ENCODE measurements around the gene PCK1.
"Not testable (repeated sequence)": the region's sequence is repeated elsewhere in the genome, so short reads cannot be mapped to it uniquely, and the experiment has no call there.

PCK1 gene

DNA sequence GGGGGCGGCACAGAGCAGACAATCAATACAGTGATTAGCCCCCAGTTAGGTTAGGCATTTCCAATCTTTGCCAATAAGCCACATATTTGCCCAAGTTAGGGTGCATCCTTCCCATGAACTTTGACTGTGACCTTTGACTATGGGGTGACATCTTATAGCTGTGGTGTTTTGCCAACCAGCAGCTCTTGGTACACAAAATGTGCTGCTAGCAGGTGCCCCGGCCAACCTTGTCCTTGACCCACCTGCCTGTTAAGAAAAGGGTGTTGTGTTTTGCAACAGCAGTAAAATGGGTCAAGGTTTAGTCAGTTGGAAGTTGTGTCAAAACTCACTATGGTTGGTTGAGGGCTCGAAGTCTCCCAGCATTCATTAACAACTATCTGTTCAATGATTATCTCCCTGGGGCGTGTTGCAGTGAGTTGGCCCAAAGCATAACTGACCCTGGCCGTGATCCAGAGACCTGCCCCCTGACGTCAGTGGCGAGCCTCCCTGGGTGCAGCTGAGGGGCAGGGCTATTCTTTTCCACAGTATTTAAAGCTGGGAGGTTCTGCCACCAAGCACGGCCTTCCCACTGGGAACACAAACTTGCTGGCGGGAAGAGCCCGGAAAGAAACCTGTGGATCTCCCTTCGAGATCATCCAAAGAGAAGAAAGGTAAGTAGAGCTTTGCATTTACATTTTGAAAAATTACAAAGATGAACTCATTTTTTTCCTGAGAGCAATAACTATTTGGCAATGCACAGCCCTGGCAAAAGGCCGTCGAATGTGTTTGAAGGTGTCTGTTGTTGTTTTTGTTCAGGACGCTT is at the start of gene PCK1:
Gene PCK1 (plus strand): TSS at position 557 of the 802 bp plus-strand sequence. CDS start 302 bp downstream, outside the sequence.
- Histone ChIP-seq H3K4me3 (ENCODE audit: low read length in 2 of 2) (peak within 1 kb of the TSS in 1 of 2 donors; percentile 22), H3K4me1 (ENCODE audit: control insufficient read depth, insufficient read depth, low read length) (peaks cover 4% of the 10 kb centered on the region), H3K36me3 (ENCODE audit: control insufficient read depth in 2 of 2, insufficient read depth in 2 of 2, low read length in 2 of 2) (no peaks in the 10 kb centered on the region), H3K27ac (ENCODE audit: low read length) (no peak within 1 kb of the TSS), H3K9me3 (ENCODE audit: control insufficient read depth in 2 of 2, low read length in 2 of 2) (no peaks in the 10 kb centered on the region), H3K27me3 (ENCODE audit: control insufficient read depth in 1 of 2, insufficient read depth in 2 of 2, low read length in 2 of 2) (peaks cover 4 to 5% of the 10 kb centered on the region in 2 donors), H3K9ac (ENCODE audit: low read length in 2 of 2) (no peak within 1 kb of the TSS)

DNA sequence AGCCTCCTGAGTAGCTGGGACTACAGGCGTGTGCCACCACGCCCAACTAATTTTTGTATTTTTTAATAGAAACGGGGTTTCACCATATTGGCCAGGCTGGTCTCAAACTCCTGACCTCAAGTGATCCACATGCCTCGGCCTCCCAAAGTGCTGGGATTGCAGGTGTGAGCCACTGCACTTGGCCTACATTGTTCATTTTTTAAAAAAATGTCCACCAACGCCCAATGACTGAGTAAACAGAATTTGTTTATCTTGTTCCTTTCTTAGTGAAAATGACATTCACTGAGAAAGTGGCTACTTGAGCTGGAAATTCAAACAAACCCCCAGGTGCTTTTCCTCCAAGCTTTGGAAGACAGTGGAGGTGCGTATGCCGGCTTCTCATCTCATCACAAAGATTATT is 49.2 kb upstream of the PCK1 start:
- H3K9ac ChIP-seq (ENCODE audit: low read length in 2 of 2); H3K4me1 ChIP-seq (ENCODE audit: control insufficient read depth, insufficient read depth, low read length); H3K27me3 ChIP-seq (ENCODE audit: control insufficient read depth in 1 of 2, insufficient read depth in 2 of 2, low read length in 2 of 2); H3K27ac ChIP-seq (ENCODE audit: low read length); H3K36me3 ChIP-seq (ENCODE audit: control insufficient read depth in 2 of 2, insufficient read depth in 2 of 2, low read length in 2 of 2); H3K4me3 ChIP-seq (ENCODE audit: low read length in 2 of 2); H3K9me3 ChIP-seq (ENCODE audit: control insufficient read depth in 2 of 2, low read length in 2 of 2): not testable (repeated sequence)

DNA sequence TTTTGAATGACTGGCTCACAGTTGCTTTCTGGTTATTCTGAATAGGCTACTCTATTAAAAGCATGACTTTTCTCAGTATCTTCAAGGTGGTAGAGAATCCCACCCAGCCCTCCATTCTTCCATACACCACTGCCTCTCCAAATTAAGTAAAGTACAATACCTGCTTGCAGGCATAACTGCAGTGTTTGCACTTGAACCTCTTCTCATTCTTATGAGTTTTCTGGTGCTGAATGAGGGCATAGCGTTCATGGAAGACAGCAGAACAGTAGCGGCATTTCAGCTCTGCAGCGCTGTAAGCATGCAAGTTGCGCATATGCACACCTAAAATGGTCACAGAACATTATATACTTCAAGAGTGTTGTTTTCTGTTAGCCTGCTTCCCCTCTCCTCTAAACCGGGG is 48.5 kb upstream of the PCK1 start:
- H3K27me3 ChIP-seq (ENCODE audit: control insufficient read depth in 1 of 2, insufficient read depth in 2 of 2, low read length in 2 of 2) = no peaks in the 10 kb centered on the region
- no peak overlapping the region for H3K9ac ChIP-seq (ENCODE audit: low read length in 2 of 2)
- peaks cover 7% of the 10 kb centered on the region for H3K4me1 ChIP-seq (ENCODE audit: control insufficient read depth, insufficient read depth, low read length)
- no peak overlapping the region for H3K4me3 ChIP-seq (ENCODE audit: low read length in 2 of 2)
- H3K36me3 ChIP-seq (ENCODE audit: control insufficient read depth in 2 of 2, insufficient read depth in 2 of 2, low read length in 2 of 2) = no peaks in the 10 kb centered on the region
- no peaks in the 10 kb centered on the region for H3K9me3 ChIP-seq (ENCODE audit: control insufficient read depth in 2 of 2, low read length in 2 of 2)
- H3K27ac ChIP-seq (ENCODE audit: low read length) = no peak overlapping the region

DNA sequence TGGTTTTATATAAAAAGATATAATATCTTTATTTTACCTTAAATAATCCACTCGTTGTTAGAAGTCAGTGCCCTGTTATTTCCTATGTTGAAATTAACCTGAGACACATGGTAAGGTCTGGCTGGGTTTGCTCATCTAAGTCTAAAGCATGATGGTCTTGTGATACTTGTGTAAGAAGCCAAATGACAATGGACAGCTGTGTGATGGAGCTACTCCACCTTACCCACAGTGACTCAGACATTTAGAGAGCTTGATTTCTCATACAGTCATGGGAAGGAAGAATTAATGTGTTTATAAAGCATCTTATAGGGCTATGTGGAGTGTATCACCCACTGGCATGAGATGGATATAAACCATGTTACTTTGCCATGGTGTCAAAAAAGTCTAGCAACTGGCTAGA is 47.7 kb upstream of the PCK1 start:
- H3K9ac ChIP-seq (ENCODE audit: low read length in 2 of 2) = no peak overlapping the region
- H3K4me1 ChIP-seq (ENCODE audit: control insufficient read depth, insufficient read depth, low read length) = peaks cover 7% of the 10 kb centered on the region
- H3K4me3 ChIP-seq (ENCODE audit: low read length in 2 of 2) = no peak overlapping the region
- H3K36me3 ChIP-seq (ENCODE audit: control insufficient read depth in 2 of 2, insufficient read depth in 2 of 2, low read length in 2 of 2) = no peaks in the 10 kb centered on the region
- H3K9me3 ChIP-seq (ENCODE audit: control insufficient read depth in 2 of 2, low read length in 2 of 2) = no peaks in the 10 kb centered on the region
- H3K27me3 ChIP-seq (ENCODE audit: control insufficient read depth in 1 of 2, insufficient read depth in 2 of 2, low read length in 2 of 2) = no peaks in the 10 kb centered on the region
- H3K27ac ChIP-seq (ENCODE audit: low read length) = no peak overlapping the region

DNA sequence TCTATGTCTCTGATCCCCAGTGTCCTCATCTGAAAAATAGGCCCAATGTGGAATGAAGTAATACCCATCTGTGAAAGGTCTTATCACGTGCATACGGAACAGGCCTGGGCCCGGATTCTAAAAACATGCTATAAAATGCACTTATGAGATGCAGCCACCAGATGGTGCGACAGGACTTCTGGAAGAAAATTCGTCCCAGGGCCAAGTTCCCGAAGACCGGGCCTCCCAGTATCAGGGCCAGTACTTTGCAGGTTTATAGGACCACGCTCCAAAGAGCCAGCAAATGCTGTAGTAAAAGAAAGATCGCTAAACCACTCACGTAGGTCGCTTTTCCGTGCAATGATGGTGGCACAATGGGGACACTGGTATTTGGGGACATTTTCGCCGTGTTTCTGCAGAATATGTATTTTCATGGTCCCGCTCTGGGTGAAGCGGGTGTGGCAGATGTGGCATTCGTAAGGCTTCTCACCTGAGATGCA is 46.6 kb upstream of the PCK1 start:
- no peak overlapping the region for H3K4me3 ChIP-seq (ENCODE audit: low read length in 2 of 2)
- H3K9me3 ChIP-seq (ENCODE audit: control insufficient read depth in 2 of 2, low read length in 2 of 2) = no peaks in the 10 kb centered on the region
- H3K27ac ChIP-seq (ENCODE audit: low read length) = no peak overlapping the region
- H3K9ac ChIP-seq (ENCODE audit: low read length in 2 of 2) = peak overlapping the region; percentile 39 to 42
- peaks cover 7% of the 10 kb centered on the region for H3K4me1 ChIP-seq (ENCODE audit: control insufficient read depth, insufficient read depth, low read length)
- H3K36me3 ChIP-seq (ENCODE audit: control insufficient read depth in 2 of 2, insufficient read depth in 2 of 2, low read length in 2 of 2) = no peaks in the 10 kb centered on the region
- H3K27me3 ChIP-seq (ENCODE audit: control insufficient read depth in 1 of 2, insufficient read depth in 2 of 2, low read length in 2 of 2) = no peaks in the 10 kb centered on the region

DNA sequence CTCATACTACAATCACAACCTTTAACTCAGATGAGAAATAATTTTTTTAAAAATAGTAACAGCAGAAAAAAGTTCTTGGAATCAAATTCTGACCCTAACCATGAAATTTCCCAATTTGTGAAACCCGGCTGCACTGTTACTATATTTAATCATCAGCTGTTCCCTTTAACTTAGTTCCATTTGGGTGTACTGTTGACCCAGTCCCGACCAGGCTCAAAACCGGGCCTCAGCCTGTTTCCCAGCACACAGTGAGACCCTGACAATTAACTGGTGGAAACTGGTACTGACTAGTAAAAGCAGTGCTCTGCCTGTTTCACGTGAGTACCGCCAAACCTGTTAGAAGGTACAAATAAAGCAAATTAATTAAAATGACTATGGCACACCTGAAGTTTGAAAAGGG is 43.0 kb upstream of the PCK1 start:
- Histone ChIP-seq H3K27ac (ENCODE audit: low read length) (no peak overlapping the region), H3K4me1 (ENCODE audit: control insufficient read depth, insufficient read depth, low read length) (peaks cover 7% of the 10 kb centered on the region), H3K27me3 (ENCODE audit: control insufficient read depth in 1 of 2, insufficient read depth in 2 of 2, low read length in 2 of 2) (no peaks in the 10 kb centered on the region), H3K4me3 (ENCODE audit: low read length in 2 of 2) (no peak overlapping the region), H3K9me3 (ENCODE audit: control insufficient read depth in 2 of 2, low read length in 2 of 2) (no peaks in the 10 kb centered on the region), H3K36me3 (ENCODE audit: control insufficient read depth in 2 of 2, insufficient read depth in 2 of 2, low read length in 2 of 2) (no peaks in the 10 kb centered on the region), H3K9ac (ENCODE audit: low read length in 2 of 2) (no peak overlapping the region)

DNA sequence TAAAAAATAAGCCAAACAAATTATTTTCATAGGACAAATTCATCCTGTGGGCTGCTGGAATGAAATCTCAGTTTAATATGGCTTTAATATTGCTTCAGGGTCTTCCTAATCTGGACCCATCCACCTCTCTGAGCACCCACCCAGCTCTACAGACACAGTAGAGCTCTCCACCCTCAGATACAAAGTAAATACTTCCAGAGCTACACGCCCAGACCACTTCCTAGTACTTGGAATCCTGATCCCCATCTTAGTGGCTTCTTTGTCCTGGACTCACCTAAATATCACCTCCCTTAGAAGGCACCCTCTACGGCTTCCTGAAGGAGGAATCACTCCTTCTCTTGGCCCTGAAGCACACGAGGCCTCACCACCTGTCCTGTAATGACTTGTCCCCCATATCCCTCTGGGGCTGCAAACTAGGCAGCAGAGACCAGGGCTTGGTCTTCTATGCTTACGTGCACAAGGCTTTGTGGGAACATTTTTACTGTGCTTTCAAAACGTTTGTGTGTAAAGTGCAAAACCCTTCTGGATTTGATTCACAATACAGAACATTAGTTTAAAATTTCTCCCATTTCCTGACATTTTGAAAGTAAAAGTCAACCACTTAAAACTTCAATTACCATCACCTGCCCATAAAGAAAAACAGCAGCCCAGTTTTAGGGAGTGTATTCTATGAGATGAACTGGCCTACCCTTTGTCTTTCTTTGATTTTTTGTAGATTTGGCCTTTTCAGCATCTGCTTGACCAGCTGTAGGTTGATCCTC is 38.4 kb upstream of the PCK1 start:
- Histone ChIP-seq H3K4me3 (ENCODE audit: low read length in 2 of 2) (no peak overlapping the region), H3K9ac (ENCODE audit: low read length in 2 of 2) (no peak overlapping the region), H3K27me3 (ENCODE audit: control insufficient read depth in 1 of 2, insufficient read depth in 2 of 2, low read length in 2 of 2) (no peaks in the 10 kb centered on the region), H3K36me3 (ENCODE audit: control insufficient read depth in 2 of 2, insufficient read depth in 2 of 2, low read length in 2 of 2) (no peaks in the 10 kb centered on the region), H3K9me3 (ENCODE audit: control insufficient read depth in 2 of 2, low read length in 2 of 2) (no peaks in the 10 kb centered on the region), H3K4me1 (ENCODE audit: control insufficient read depth, insufficient read depth, low read length) (no peaks in the 10 kb centered on the region), H3K27ac (ENCODE audit: low read length) (no peak overlapping the region)

DNA sequence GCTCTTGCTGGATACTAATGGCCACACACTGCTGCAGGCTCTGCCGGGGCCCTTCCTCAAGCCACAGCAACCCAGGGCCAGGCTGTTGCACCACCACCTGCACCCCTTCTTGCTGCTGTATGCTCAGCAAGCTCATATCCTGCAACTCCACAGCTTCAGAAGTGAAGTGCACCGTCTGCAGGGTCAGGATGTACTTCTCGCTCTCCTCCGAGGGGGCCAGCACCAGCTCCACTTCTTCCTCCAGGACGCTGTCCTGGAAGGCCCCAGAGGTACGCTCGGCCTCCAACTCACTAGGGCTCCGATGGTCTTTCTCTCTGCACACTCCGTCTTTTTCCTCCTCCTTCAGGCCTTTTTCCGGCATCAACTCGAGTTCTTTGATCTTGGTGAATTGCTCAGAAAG is 37.1 kb upstream of the PCK1 start:
- Histone ChIP-seq H3K9me3 (ENCODE audit: control insufficient read depth in 2 of 2, low read length in 2 of 2) (no peaks in the 10 kb centered on the region), H3K27ac (ENCODE audit: low read length) (no peak overlapping the region), H3K9ac (ENCODE audit: low read length in 2 of 2) (no peak overlapping the region), H3K36me3 (ENCODE audit: control insufficient read depth in 2 of 2, insufficient read depth in 2 of 2, low read length in 2 of 2) (no peaks in the 10 kb centered on the region), H3K27me3 (ENCODE audit: control insufficient read depth in 1 of 2, insufficient read depth in 2 of 2, low read length in 2 of 2) (no peaks in the 10 kb centered on the region), H3K4me1 (ENCODE audit: control insufficient read depth, insufficient read depth, low read length) (no peaks in the 10 kb centered on the region), H3K4me3 (ENCODE audit: low read length in 2 of 2) (no peak overlapping the region)

DNA sequence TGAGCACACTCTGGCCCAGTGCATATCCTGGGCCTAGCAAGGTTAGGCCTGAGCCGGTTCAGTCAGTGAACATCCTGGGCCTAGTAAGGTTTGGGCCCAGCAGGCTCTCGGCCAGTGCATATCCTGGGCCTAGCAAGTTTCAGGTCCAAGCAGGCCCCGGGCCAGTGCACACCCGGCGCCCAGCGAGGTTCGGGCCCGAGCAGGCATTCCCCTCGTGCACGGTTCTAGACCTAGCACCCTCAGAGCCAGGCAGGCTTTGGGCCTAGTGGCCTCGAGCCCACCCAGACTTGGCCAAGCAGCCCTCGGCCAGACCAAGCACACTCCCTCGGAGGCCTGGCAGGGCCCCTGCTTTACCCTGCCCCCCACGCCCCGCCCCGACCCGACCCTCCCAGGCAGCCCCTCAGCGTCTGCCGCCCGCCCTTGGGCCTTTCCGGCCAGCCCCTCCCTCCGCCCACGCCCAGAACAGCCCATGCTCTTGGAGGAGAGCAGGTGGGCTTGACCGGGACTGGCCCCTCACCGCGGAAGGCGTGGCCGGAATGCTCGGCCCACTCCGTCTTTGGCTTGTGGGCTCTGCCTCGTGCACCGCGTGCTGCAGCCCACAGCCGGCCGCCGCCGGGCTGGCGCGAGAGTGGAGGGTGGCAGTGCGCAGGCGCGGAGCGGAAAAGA is 36.3 kb upstream of the PCK1 start, which contains the start of gene CTCFL:
Gene CTCFL (minus strand): TSS at position 630 of the 666 bp plus-strand sequence. CDS start 935 bp downstream, outside the sequence.
- H3K9me3 ChIP-seq (ENCODE audit: control insufficient read depth in 2 of 2, low read length in 2 of 2) = no peaks in the 10 kb centered on the region
- no peaks in the 10 kb centered on the region for H3K4me1 ChIP-seq (ENCODE audit: control insufficient read depth, insufficient read depth, low read length)
- no peaks in the 10 kb centered on the region for H3K27me3 ChIP-seq (ENCODE audit: control insufficient read depth in 1 of 2, insufficient read depth in 2 of 2, low read length in 2 of 2)
- no peaks in the 10 kb centered on the region for H3K36me3 ChIP-seq (ENCODE audit: control insufficient read depth in 2 of 2, insufficient read depth in 2 of 2, low read length in 2 of 2)
- no peak within 1 kb of the TSS for H3K27ac ChIP-seq (ENCODE audit: low read length)
- H3K9ac ChIP-seq (ENCODE audit: low read length in 2 of 2) = no peak within 1 kb of the TSS
- no peak within 1 kb of the TSS for H3K4me3 ChIP-seq (ENCODE audit: low read length in 2 of 2)

DNA sequence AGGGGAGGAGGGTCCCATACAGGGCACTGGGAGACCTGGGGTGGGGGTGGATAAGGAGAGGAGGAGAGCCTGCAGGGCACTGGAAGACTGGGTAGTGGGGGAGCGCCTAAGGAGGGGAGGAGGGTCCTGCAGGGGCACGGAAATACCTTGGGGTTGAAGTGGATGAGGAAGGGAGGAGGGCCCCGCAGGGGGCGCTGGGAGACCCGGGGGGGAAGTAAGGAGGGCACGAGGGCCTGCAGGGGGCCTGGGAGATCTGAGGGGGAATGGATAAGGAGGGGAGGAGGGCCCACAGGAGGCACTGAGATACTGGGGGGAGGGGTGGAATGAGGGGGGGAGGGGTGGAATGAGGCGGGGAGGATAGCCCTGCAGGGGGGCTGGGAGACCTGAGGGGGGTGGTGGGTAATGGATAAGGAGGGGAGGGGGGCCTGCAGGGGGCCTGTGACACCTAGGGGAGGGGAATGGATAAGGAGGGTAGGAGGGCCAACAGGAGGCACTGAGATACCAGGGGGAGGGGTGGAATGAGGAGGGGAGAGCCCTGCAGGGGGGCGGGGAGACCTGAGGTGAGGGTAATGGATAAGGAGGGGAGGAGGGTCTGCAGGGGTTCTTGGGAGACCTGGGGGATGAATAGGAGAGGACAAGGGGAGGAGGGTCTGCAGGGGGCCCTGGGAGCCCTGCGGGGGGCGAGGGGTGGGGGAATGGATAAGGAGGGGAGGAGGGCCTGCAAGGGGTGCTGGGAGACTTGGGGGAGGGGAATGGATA is 35.4 kb upstream of the PCK1 start:
- Histone ChIP-seq H3K36me3 (ENCODE audit: control insufficient read depth in 2 of 2, insufficient read depth in 2 of 2, low read length in 2 of 2) (no peaks in the 10 kb centered on the region), H3K9ac (ENCODE audit: low read length in 2 of 2) (no peak overlapping the region), H3K4me3 (ENCODE audit: low read length in 2 of 2) (no peak overlapping the region), H3K27ac (ENCODE audit: low read length) (no peak overlapping the region), H3K4me1 (ENCODE audit: control insufficient read depth, insufficient read depth, low read length) (no peaks in the 10 kb centered on the region), H3K27me3 (ENCODE audit: control insufficient read depth in 1 of 2, insufficient read depth in 2 of 2, low read length in 2 of 2) (no peaks in the 10 kb centered on the region), H3K9me3 (ENCODE audit: control insufficient read depth in 2 of 2, low read length in 2 of 2) (no peaks in the 10 kb centered on the region)

Data from stomach smooth muscle (tissue), 2 donors.